ENCODE data around the gene GNG4. TPM values are rescaled to one million over a fixed set of nuclear protein-coding genes. Genes with fewer than 3 reads are reported as not detected.

The GNG4 gene
- total and polyA plus RNA-seq, 10 of the 15 experiments (the other 5 are each of a cell fraction or from before 2014, with no cell fraction given): 0.03 to 0.15 (median 0.15) TPM; not detected in 7

DNA sequence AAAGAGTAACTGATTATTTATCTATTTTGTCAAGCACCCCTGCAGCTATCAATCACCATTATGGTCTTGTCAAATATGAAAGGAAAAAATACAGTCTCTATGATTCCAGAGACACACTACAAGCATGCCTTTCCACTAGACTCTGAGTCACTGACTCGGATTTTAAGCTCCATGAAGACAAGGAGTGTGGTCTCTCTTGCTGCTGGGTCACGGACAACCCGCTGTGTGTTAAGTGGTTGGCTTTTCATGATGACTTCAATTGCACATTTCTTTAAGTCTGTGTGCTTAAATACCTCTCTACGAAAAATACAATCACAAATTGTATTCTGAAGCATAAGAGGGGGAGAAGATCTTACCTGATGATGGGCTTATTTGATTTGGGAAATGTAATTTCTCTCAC lies 14.0 kb upstream of the GNG4 start:
- ChIA-PET CTCF (interaction anchor here (0.6 kb wide), 1 partner anchor 341 kb away, joined by 3 read pairs; no protein-coding TSS in a partner anchor), RAD21 (ENCODE audit: unreplicated experiment) (no interaction called here), POLR2A (no interaction called here), SMC1A (ENCODE audit: uncharacterized antibody, unreplicated experiment) (interaction anchor here (0.7 kb wide), 1 partner anchor 38 kb away, joined by 3 read pairs; no protein-coding TSS in a partner anchor)
- ATAC-seq (no peak), FAIRE-seq (peak; percentile 27), DNase-seq (ENCODE audit: low read depth, low spot score) (no peak)
- no peaks in the 10 kb centered on the region for H4K20me1 ChIP-seq (ENCODE audit: control insufficient read depth, insufficient read depth)
- 98% methylated on average over 4 of the region's 4 CpGs for WGBS (ENCODE audit: insufficient coverage, insufficient replicate concordance, low lambda C conversion rate, missing lambda C conversion rate)
- H3K9me3 ChIP-seq (replicated peaks; ENCODE audit: control insufficient read depth, insufficient read depth, low read length): no peaks in the 10 kb centered on the region
- intact Hi-C loops (cut with micrococcal nuclease; ENCODE audit: unreplicated experiment): no loop called here
- TF ChIP-seq MYB (IDR thresholded peaks at IDR 0.05; ENCODE audit: borderline replicate concordance, low read depth, low read length) (no peak), GATAD2B (conservative IDR thresholded peaks at IDR 0.05; ENCODE audit: low read depth) (no peak), TCF3 (IDR thresholded peaks at IDR 0.05; ENCODE audit: borderline replicate concordance, insufficient read depth, low read depth, low read length) (no peak), PAX8 (IDR thresholded peaks at IDR 0.05) (no peak), RAD21 (IDR thresholded peaks at IDR 0.05; ENCODE audit: insufficient read depth, low read depth, low read length) (no peak), MEF2A (IDR thresholded peaks at IDR 0.05; ENCODE audit: insufficient read depth, low read depth, low read length) (no peak), NR2C1 (IDR thresholded peaks at IDR 0.05) (no peak), EED (IDR thresholded peaks at IDR 0.05; ENCODE audit: low read depth) (no peak), CEBPB (IDR thresholded peaks at IDR 0.05; ENCODE audit: borderline replicate concordance in 1 of 2, low read depth in 2 of 2, low read length in 2 of 2) (no peak), CREB1 (IDR thresholded peaks at IDR 0.05; ENCODE audit: low read depth) (no peak), ZZZ3 (IDR thresholded peaks at IDR 0.05; ENCODE audit: control insufficient read depth, insufficient read length, low read depth) (no peak), TCF12 (IDR thresholded peaks at IDR 0.05; ENCODE audit: low read depth, low read length) (no peak), BMI1 (IDR thresholded peaks at IDR 0.05; ENCODE audit: borderline replicate concordance) (no peak), ZNF217 (IDR thresholded peaks at IDR 0.05) (no peak), ZNF207 (IDR thresholded peaks at IDR 0.05; ENCODE audit: borderline replicate concordance) (no peak), RELA (IDR thresholded peaks at IDR 0.05; ENCODE audit: borderline replicate concordance, partially characterized antibody) (no peak), IKZF1 (conservative IDR thresholded peaks at IDR 0.05) (no peak)
- TF ChIP-seq, protein P1, sequence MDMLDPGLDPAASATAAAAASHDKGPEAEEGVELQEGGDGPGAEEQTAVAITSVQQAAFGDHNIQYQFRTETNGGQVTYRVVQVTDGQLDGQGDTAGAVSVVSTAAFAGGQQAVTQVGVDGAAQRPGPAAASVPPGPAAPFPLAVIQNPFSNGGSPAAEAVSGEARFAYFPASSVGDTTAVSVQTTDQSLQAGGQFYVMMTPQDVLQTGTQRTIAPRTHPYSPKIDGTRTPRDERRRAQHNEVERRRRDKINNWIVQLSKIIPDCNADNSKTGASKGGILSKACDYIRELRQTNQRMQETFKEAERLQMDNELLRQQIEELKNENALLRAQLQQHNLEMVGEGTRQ (IDR thresholded peaks at IDR 0.05; ENCODE audit: borderline replicate concordance, low read depth, low read length): no peak
- TF ChIP-seq, protein P2, sequence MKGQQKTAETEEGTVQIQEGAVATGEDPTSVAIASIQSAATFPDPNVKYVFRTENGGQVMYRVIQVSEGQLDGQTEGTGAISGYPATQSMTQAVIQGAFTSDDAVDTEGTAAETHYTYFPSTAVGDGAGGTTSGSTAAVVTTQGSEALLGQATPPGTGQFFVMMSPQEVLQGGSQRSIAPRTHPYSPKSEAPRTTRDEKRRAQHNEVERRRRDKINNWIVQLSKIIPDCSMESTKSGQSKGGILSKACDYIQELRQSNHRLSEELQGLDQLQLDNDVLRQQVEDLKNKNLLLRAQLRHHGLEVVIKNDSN (IDR thresholded peaks at IDR 0.05; ENCODE audit: borderline replicate concordance, extremely low read length, insufficient read depth, low read depth, low read length): no peak
- no peak overlapping the region for H3K27ac ChIP-seq (ENCODE audit: control insufficient read depth, insufficient read depth)
- no peaks in the 10 kb centered on the region for H3K4me1 ChIP-seq (ENCODE audit: control insufficient read depth, insufficient read depth, low read length)
- no peak overlapping the region for H3K9ac ChIP-seq (ENCODE audit: control insufficient read depth, insufficient read depth, low read length)
- H2AFZ ChIP-seq (ENCODE audit: control insufficient read depth, low read depth, low read length): no peak overlapping the region
- no peak overlapping the region for H3K4me2 ChIP-seq (ENCODE audit: control insufficient read depth, insufficient read depth)
- 0 out of 4 replicates have a peak, but pooled peaks cover 0 to 2% of the 10 kb centered on the region in 2 experiments for H3K36me3 ChIP-seq (ENCODE audit: control insufficient read depth in 2 of 2, insufficient read depth in 2 of 2, low read length in 1 of 2)
- H3K27me3 ChIP-seq (replicated peaks in 1 of 2; ENCODE audit: control insufficient read depth in 2 of 2, insufficient read depth in 2 of 2, low read length in 1 of 2): no peaks in the 10 kb centered on the region
- H3K4me3 ChIP-seq: no peak overlapping the region
- BruUV-seq (replicated peaks): no TSS peak
- no peaks in the 10 kb centered on the region for H3K79me2 ChIP-seq (ENCODE audit: control insufficient read depth, insufficient read depth, low read length)
- in situ Hi-C loops (cut with MboI): no loop called here
